ENCODE results near the gene ZP3.
A peak's percentile ranks its signal among the peaks of the same experiment; 100 is the strongest.
"Not testable (repeated sequence)": the region's sequence is repeated elsewhere in the genome, so short reads cannot be mapped to it uniquely, and the experiment has no call there.

The ZP3 gene

GRCh38 chr7:76408121-76408560, 16.6 kb upstream of the ZP3 start:
- H3K27ac ChIP-seq (ENCODE audit: low read length) = no peak overlapping the region
- no peak overlapping the region for H3K9ac ChIP-seq (ENCODE audit: low read length)
- no peaks in the 10 kb centered on the region for H3K9me3 ChIP-seq (ENCODE audit: control insufficient read depth, low read depth, low read length)
- no peaks in the 10 kb centered on the region for H3K4me1 ChIP-seq (ENCODE audit: control insufficient read depth, low read depth, low read length)
- no peaks in the 10 kb centered on the region for H3K36me3 ChIP-seq (ENCODE audit: control insufficient read depth, low read depth, low read length)
- no peaks in the 10 kb centered on the region for H3K27me3 ChIP-seq (ENCODE audit: control insufficient read depth, insufficient read depth, low read length)
- no peak overlapping the region for H3K4me3 ChIP-seq (ENCODE audit: low read length)

GRCh38 chr7:76409537-76409936, 15.2 kb upstream of the ZP3 start, which contains the start of gene SSC4D:
Gene SSC4D, minus strand, starts transcription at chr7:76409697. Its CDS starts 5,258 bp downstream, at chr7:76404439.
- no peak within 1 kb of the TSS for H3K27ac ChIP-seq (ENCODE audit: low read length)

GRCh38 chr7:76411626-76412025, 13.1 kb upstream of the ZP3 start:
- Histone ChIP-seq H3K36me3 (ENCODE audit: control insufficient read depth, low read depth, low read length) (no peaks in the 10 kb centered on the region), H3K27me3 (ENCODE audit: control insufficient read depth, insufficient read depth, low read length) (no peaks in the 10 kb centered on the region), H3K9me3 (ENCODE audit: control insufficient read depth, low read depth, low read length) (no peaks in the 10 kb centered on the region), H3K4me1 (ENCODE audit: control insufficient read depth, low read depth, low read length) (no peaks in the 10 kb centered on the region), H3K9ac (ENCODE audit: low read length) (no peak overlapping the region), H3K4me3 (ENCODE audit: low read length) (no peak overlapping the region), H3K27ac (ENCODE audit: low read length) (no peak overlapping the region)

More at GRCh38 chr7:76409537-76409936, 15.2 kb upstream of the ZP3 start, which contains the start of gene SSC4D:
- Histone ChIP-seq H3K9me3 (ENCODE audit: control insufficient read depth, low read depth, low read length) (no peaks in the 10 kb centered on the region), H3K9ac (ENCODE audit: low read length) (no peak within 1 kb of the TSS), H3K4me3 (ENCODE audit: low read length) (peak within 1 kb of the TSS; percentile 46), H3K36me3 (ENCODE audit: control insufficient read depth, low read depth, low read length) (no peaks in the 10 kb centered on the region), H3K4me1 (ENCODE audit: control insufficient read depth, low read depth, low read length) (no peaks in the 10 kb centered on the region), H3K27me3 (ENCODE audit: control insufficient read depth, insufficient read depth, low read length) (no peaks in the 10 kb centered on the region)

- Histone ChIP-seq H3K27ac (ENCODE audit: low read length) (no peak overlapping the region), H3K27me3 (ENCODE audit: control insufficient read depth, insufficient read depth, low read length) (no peaks in the 10 kb centered on the region), H3K9me3 (ENCODE audit: control insufficient read depth, low read depth, low read length) (no peaks in the 10 kb centered on the region), H3K9ac (ENCODE audit: low read length) (no peak overlapping the region), H3K4me3 (ENCODE audit: low read length) (no peak overlapping the region), H3K36me3 (ENCODE audit: control insufficient read depth, low read depth, low read length) (no peaks in the 10 kb centered on the region), H3K4me1 (ENCODE audit: control insufficient read depth, low read depth, low read length) (no peaks in the 10 kb centered on the region)
These were observed 12.5 kb upstream of the ZP3 start for GRCh38 chr7:76412249-76412648.

GRCh38 chr7:76417654-76418310, 7.0 kb upstream of the ZP3 start:
- H3K9ac ChIP-seq (ENCODE audit: low read length); H3K4me3 ChIP-seq (ENCODE audit: low read length); H3K9me3 ChIP-seq (ENCODE audit: control insufficient read depth, low read depth, low read length); H3K27me3 ChIP-seq (ENCODE audit: control insufficient read depth, insufficient read depth, low read length); H3K27ac ChIP-seq (ENCODE audit: low read length); H3K36me3 ChIP-seq (ENCODE audit: control insufficient read depth, low read depth, low read length); H3K4me1 ChIP-seq (ENCODE audit: control insufficient read depth, low read depth, low read length): not testable (repeated sequence)

- H3K9ac ChIP-seq (ENCODE audit: low read length); H3K27ac ChIP-seq (ENCODE audit: low read length): not testable (repeated sequence)
- H3K4me1 ChIP-seq (ENCODE audit: control insufficient read depth, low read depth, low read length) = peaks cover 11% of the 10 kb centered on the region
These were observed 3.7 kb upstream of the ZP3 start for GRCh38 chr7:76421097-76421496.

GRCh38 chr7:76423666-76424412, 911 bp upstream of the ZP3 start:
- Histone ChIP-seq H3K27me3 (ENCODE audit: control insufficient read depth, insufficient read depth, low read length) (no peaks in the 10 kb centered on the region), H3K36me3 (ENCODE audit: control insufficient read depth, low read depth, low read length) (no peaks in the 10 kb centered on the region), H3K9me3 (ENCODE audit: control insufficient read depth, low read depth, low read length) (no peaks in the 10 kb centered on the region), H3K27ac (ENCODE audit: low read length) (no peak overlapping the region), H3K4me1 (ENCODE audit: control insufficient read depth, low read depth, low read length) (peaks cover 11% of the 10 kb centered on the region), H3K9ac (ENCODE audit: low read length) (no peak overlapping the region), H3K4me3 (ENCODE audit: low read length) (no peak overlapping the region)

More at GRCh38 chr7:76421097-76421496, 3.7 kb upstream of the ZP3 start:
- not testable (repeated sequence) for H3K4me3 ChIP-seq (ENCODE audit: low read length); H3K27me3 ChIP-seq (ENCODE audit: control insufficient read depth, insufficient read depth, low read length); H3K9me3 ChIP-seq (ENCODE audit: control insufficient read depth, low read depth, low read length); H3K36me3 ChIP-seq (ENCODE audit: control insufficient read depth, low read depth, low read length)

- Histone ChIP-seq H3K27me3 (ENCODE audit: control insufficient read depth, insufficient read depth, low read length) (no peaks in the 10 kb centered on the region), H3K4me3 (ENCODE audit: low read length) (no peak overlapping the region), H3K9me3 (ENCODE audit: control insufficient read depth, low read depth, low read length) (no peaks in the 10 kb centered on the region), H3K9ac (ENCODE audit: low read length) (no peak overlapping the region), H3K4me1 (ENCODE audit: control insufficient read depth, low read depth, low read length) (peaks cover 11% of the 10 kb centered on the region), H3K27ac (ENCODE audit: low read length) (no peak overlapping the region), H3K36me3 (ENCODE audit: control insufficient read depth, low read depth, low read length) (no peaks in the 10 kb centered on the region)
These were observed 406 bp downstream of the ZP3 start for GRCh38 chr7:76425156-76425555.

GRCh38 chr7:76425558-76425957, 808 bp downstream of the ZP3 start:
- H3K27me3 ChIP-seq (ENCODE audit: control insufficient read depth, insufficient read depth, low read length); H3K9ac ChIP-seq (ENCODE audit: low read length); H3K4me3 ChIP-seq (ENCODE audit: low read length); H3K36me3 ChIP-seq (ENCODE audit: control insufficient read depth, low read depth, low read length); H3K9me3 ChIP-seq (ENCODE audit: control insufficient read depth, low read depth, low read length); H3K27ac ChIP-seq (ENCODE audit: low read length): not testable (repeated sequence)
- peaks cover 11% of the 10 kb centered on the region for H3K4me1 ChIP-seq (ENCODE audit: control insufficient read depth, low read depth, low read length)

- Histone ChIP-seq H3K36me3 (ENCODE audit: control insufficient read depth, low read depth, low read length) (no peaks in the 10 kb centered on the region), H3K9me3 (ENCODE audit: control insufficient read depth, low read depth, low read length) (no peaks in the 10 kb centered on the region), H3K27me3 (ENCODE audit: control insufficient read depth, insufficient read depth, low read length) (no peaks in the 10 kb centered on the region), H3K4me1 (ENCODE audit: control insufficient read depth, low read depth, low read length) (peaks cover 11% of the 10 kb centered on the region), H3K4me3 (ENCODE audit: low read length) (no peak overlapping the region), H3K9ac (ENCODE audit: low read length) (no peak overlapping the region), H3K27ac (ENCODE audit: low read length) (no peak overlapping the region)
These were observed 1.5 kb downstream of the ZP3 start for GRCh38 chr7:76426246-76426645.

GRCh38 chr7:76427635-76428034, 2.9 kb downstream of the ZP3 start:
- Histone ChIP-seq H3K4me3 (ENCODE audit: low read length) (no peak overlapping the region), H3K27me3 (ENCODE audit: control insufficient read depth, insufficient read depth, low read length) (no peaks in the 10 kb centered on the region), H3K36me3 (ENCODE audit: control insufficient read depth, low read depth, low read length) (no peaks in the 10 kb centered on the region), H3K9ac (ENCODE audit: low read length) (no peak overlapping the region), H3K27ac (ENCODE audit: low read length) (no peak overlapping the region), H3K4me1 (ENCODE audit: control insufficient read depth, low read depth, low read length) (peaks cover 11% of the 10 kb centered on the region), H3K9me3 (ENCODE audit: control insufficient read depth, low read depth, low read length) (no peaks in the 10 kb centered on the region)

Measured in iPS-18a (cell line).